Activated CD8-positive, alpha-beta T cell treated with anti-CD3 and anti-CD28 coated beads for 36 hours (primary cell): Measurements from ENCODE around the gene GIPC3. TPM values are rescaled to one million over a fixed set of nuclear protein-coding genes. Genes with fewer than 3 reads are reported as not detected.

ENCODE experiments used
- ATAC-seq: fragments of 200-7000 bp; cut with Tn5 transposase; one replicate; pipeline ENCODE4 v1.10.0; 2021; ENCODE audit warnings: mild to moderate bottlenecking, moderate library complexity
- CTCF ChIA-PET: fragments of 350-600 bp; sonication (Branson Sonifier 250); formaldehyde crosslinking; loops from one replicate; lab custom pipeline; 2021; ENCODE audit warnings: antibody characterized with exemption; lab: Charles Lee
- POLR2A ChIA-PET: fragments of 350-600 bp; sonication (Branson Sonifier 250); formaldehyde crosslinking; loops from one replicate; lab custom pipeline; 2021; ENCODE audit warnings: antibody characterized with exemption; lab: Charles Lee
- DNase-seq: peaks from one replicate; pipeline ENCODE4 v3.0.0-alpha.2; 2020
- H3K27ac Mint-ChIP-seq: one replicate; pipeline ENCODE4 v1.8.0; 2021; ENCODE audit warnings: mild to moderate bottlenecking, mixed read lengths
- H3K27me3 Mint-ChIP-seq: one replicate; pipeline ENCODE4 v1.8.0; 2021; ENCODE audit warnings: mixed read lengths
- H3K36me3 Mint-ChIP-seq: one replicate; pipeline ENCODE4 v1.8.0; 2021; ENCODE audit warnings: low read depth, mixed read lengths
- H3K4me1 Mint-ChIP-seq: one replicate; pipeline ENCODE4 v1.8.0; 2021; ENCODE audit warnings: low read depth, mixed read lengths
- H3K4me3 Mint-ChIP-seq: one replicate; pipeline ENCODE4 v1.8.0; 2021; ENCODE audit warnings: mild to moderate bottlenecking, moderate library complexity, mixed read lengths
- H3K9me3 Mint-ChIP-seq: one replicate; pipeline ENCODE4 v1.8.0; 2021; ENCODE audit warnings: mixed read lengths
- CTCF ChIP-seq: fragments of 200-600 bp; IDR thresholded peaks from one replicate; pipeline ENCODE4 v1.8.0; 2022; ENCODE audit warnings: antibody characterized with exemption, mild to moderate bottlenecking
- intact Hi-C: fragments of 100-400 bp; cut with micrococcal nuclease; formaldehyde crosslinking; loops from one replicate; pipeline ENCODE4 v1.10.0; 2022
- total RNA-seq, 2 experiments: library from RNA; stranded (reverse); gene quantifications; one replicate each; pipeline ENCODE4 v1.2.3, GENCODE V29; 2021

GIPC3 gene
- total RNA-seq, 2 experiments from 2014 or later: 0.09 to 0.14 TPM

DNA sequence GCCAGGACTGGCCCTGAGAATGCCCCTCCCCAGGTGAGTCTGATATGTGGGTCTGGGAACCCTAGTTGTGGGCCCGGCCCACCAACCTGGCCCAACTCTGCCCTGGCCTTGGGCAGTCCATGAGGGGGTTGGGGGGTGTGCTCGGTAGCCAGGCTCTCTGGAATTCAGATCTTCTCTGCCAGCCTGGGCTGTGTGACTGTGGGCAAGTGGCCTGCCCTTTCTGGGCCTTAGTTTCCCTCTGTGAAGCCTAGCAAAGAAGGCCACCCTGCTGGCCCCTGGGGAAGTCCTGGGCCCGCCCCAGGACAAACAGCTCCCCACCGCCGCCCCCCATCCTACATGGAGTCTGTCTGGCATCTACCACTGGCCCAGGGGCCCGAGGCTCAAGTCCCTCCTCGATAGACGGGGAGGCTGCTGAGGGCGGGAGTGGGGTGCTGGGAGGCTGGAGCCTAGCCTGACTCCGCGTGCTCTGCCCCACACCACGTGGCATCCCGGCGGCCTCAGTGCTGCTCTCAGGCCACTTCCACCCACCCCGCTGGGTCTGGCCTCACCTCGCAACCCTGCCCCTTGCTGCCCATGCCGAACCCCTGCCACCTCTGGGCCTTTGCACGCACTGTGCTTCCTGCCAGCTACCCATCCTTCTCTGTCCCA lies 29.7 kb downstream of the GIPC3 start:
- no peak for TF ChIP-seq CTCF
- CTCF ChIA-PET: no interaction called here
- intact Hi-C loops: no loop called here
- DNase-seq (no peak), ATAC-seq (no peak)
- H3K9me3 Mint-ChIP-seq: no peaks in the 10 kb centered on the region
- H3K4me1 Mint-ChIP-seq: peaks cover 9% of the 10 kb centered on the region
- H3K36me3 Mint-ChIP-seq: peaks cover 9% of the 10 kb centered on the region
- no peak overlapping the region for H3K4me3 Mint-ChIP-seq
- H3K27ac Mint-ChIP-seq: no peak overlapping the region
- no peaks in the 10 kb centered on the region for H3K27me3 Mint-ChIP-seq
- POLR2A ChIA-PET: no interaction called here

DNA sequence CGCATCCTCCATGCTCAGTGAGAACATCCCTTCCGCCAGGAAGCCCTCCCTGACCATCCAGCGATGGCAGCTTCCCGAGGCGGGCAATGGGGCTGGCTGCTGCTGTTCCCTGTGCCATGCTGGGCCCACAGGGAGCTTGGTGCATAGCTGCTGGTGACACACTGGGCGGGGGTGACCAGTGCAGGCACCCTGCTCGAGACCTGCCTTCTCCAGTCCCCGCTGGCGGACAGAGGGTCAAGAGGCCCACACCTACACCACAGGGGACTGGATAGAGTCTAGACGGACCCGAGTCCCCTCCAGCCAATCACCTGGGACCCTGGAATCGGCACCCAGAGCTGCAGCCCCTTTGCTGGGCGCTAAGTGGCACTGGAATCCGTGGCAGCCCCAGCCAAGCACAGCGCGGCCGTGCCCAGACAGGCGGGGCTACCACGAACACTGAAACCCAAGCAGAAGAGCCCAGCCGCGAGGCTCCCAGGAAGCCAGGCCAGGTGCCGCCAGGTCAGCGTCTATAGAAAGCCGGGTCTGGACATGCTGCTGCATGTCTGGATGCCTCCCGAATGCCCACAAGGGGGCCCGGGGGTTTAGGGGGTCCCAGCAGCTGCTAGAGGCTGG lies 30.4 kb downstream of the GIPC3 start:
- Mint-ChIP-seq H3K4me1 (peaks cover 9% of the 10 kb centered on the region), H3K4me3 (no peak overlapping the region), H3K27me3 (no peaks in the 10 kb centered on the region), H3K27ac (no peak overlapping the region), H3K9me3 (no peaks in the 10 kb centered on the region), H3K36me3 (peaks cover 6% of the 10 kb centered on the region)
- ChIA-PET CTCF (interaction anchor here (4.1 kb wide), 1 partner anchor 31 kb away, joined by 16 read pairs; the partner anchor contains the start of gene GIPC3), POLR2A (no interaction called here)
- DNase-seq (no peak), ATAC-seq (no peak)
- no peak for TF ChIP-seq CTCF
- intact Hi-C loops: no loop called here

GRCh38 chr19:3617463-3617862 lies 32.2 kb downstream of the GIPC3 start:
- Mint-ChIP-seq H3K4me3 (no peak overlapping the region), H3K27me3 (no peaks in the 10 kb centered on the region), H3K9me3 (no peaks in the 10 kb centered on the region), H3K27ac (no peak overlapping the region), H3K4me1 (peaks cover 9% of the 10 kb centered on the region), H3K36me3 (peaks cover 4% of the 10 kb centered on the region)
- ATAC-seq: peak; percentile 65
- ChIA-PET CTCF (interaction anchor here (0.6 to 4.1 kb wide), 3 partner anchors 32 to 80 kb away, joined by 3 to 16 read pairs (median 4); partner anchors contain the start of gene GIPC3), POLR2A (interaction anchor here (0.6 kb wide), 1 partner anchor 1297 kb away, joined by 3 read pairs; no protein-coding TSS in a partner anchor)
- no peak for TF ChIP-seq CTCF
- intact Hi-C loops: no loop called here
- DNase-seq: peak; percentile 32

DNA sequence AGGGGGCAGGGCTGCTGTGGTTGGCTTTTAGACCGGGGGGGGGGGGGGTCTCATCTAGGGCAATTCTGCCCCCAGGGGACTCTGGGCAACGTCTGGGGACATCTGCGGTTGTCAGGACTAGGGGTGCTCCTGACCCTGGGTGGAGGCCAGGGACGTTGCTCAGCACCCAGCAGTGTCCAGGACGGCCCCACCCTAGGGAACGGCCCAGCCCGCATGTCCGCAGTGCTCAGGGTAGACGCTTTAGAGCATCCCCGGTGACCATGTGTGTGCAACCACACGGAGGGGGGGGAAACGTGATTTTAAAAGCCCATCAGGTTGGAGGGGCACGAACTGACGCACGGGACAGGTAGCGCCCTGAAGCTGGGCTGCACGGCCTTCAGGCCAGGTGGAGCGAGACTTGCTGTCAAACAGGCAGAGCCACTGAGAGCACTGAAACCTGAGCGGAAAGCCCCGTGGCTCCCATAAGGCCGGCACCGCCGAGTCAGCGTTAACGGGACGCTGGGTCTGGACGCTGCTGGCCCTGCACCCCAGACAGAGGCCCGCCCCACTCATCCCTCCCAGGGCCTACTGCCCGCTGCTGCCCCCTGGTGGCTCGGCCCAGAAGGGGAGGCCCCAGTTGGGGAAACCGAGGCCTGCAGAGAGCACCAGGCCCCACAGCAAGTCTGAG lies 33.0 kb downstream of the GIPC3 start:
- intact Hi-C loops: no loop called here
- peaks cover 9% of the 10 kb centered on the region for H3K4me1 Mint-ChIP-seq
- peak; percentile 98 for TF ChIP-seq CTCF
- no peak overlapping the region for H3K4me3 Mint-ChIP-seq
- DNase-seq (peak; percentile 62), ATAC-seq (peak; percentile 78)
- H3K27ac Mint-ChIP-seq: no peak overlapping the region
- H3K9me3 Mint-ChIP-seq: no peaks in the 10 kb centered on the region
- H3K36me3 Mint-ChIP-seq: peaks cover 6% of the 10 kb centered on the region
- POLR2A ChIA-PET: interaction anchor here (0.6 kb wide), 2 partner anchors 144 to 1297 kb away, joined by 3 read pairs; partner anchors contain the start of gene MRPL54
- H3K27me3 Mint-ChIP-seq: no peaks in the 10 kb centered on the region
- CTCF ChIA-PET: interaction anchor here (0.7 to 4.1 kb wide), 5 partner anchors 26 to 73 kb away, joined by 3 to 16 read pairs (median 3); partner anchors contain the start of gene GIPC3
